ENCODE results near the gene HIKESHI.
"Not testable (repeated sequence)": the region's sequence is repeated elsewhere in the genome, so short reads cannot be mapped to it uniquely, and the experiment has no call there.

The HIKESHI gene

GRCh38 chr11:86302092-86302793 is at the start of gene HIKESHI:
Gene HIKESHI, plus strand, starts transcription at chr11:86302240. Its CDS starts 209 bp downstream, at chr11:86302449.
- peak; percentile 88 for DNase-seq

- DNase-seq = no peak
Observed at GRCh38 chr11:86255896-86256295, 46.1 kb upstream of the HIKESHI start.

- DNase-seq = no peak
Observed at GRCh38 chr11:86256608-86257007, 45.4 kb upstream of the HIKESHI start.

- no peak for DNase-seq
Observed at GRCh38 chr11:86257446-86257845, 44.6 kb upstream of the HIKESHI start.

GRCh38 chr11:86259730-86260129 is 42.3 kb upstream of the HIKESHI start:
- no peak for DNase-seq

- no peak for DNase-seq
Observed at GRCh38 chr11:86261328-86261727, 40.7 kb upstream of the HIKESHI start.

GRCh38 chr11:86262387-86262786 is 39.7 kb upstream of the HIKESHI start:
- no peak for DNase-seq

- DNase-seq = no peak
Observed at GRCh38 chr11:86264649-86265048, 37.4 kb upstream of the HIKESHI start.

GRCh38 chr11:86265194-86265593 is 36.8 kb upstream of the HIKESHI start:
- DNase-seq = no peak

GRCh38 chr11:86269645-86270044 is 32.4 kb upstream of the HIKESHI start:
- no peak for DNase-seq

GRCh38 chr11:86274503-86274902 is 27.5 kb upstream of the HIKESHI start:
- no peak for DNase-seq

- DNase-seq = no peak
Observed at GRCh38 chr11:86274999-86275398, 27.0 kb upstream of the HIKESHI start.

GRCh38 chr11:86275493-86276370 is 26.3 kb upstream of the HIKESHI start:
- DNase-seq = no peak

- DNase-seq = no peak
Observed at GRCh38 chr11:86277741-86278140, 24.3 kb upstream of the HIKESHI start.

- no peak for DNase-seq
Observed at GRCh38 chr11:86278226-86278625, 23.8 kb upstream of the HIKESHI start.

- no peak for DNase-seq
Observed at GRCh38 chr11:86279747-86280146, 22.3 kb upstream of the HIKESHI start.

- DNase-seq = no peak
Observed at GRCh38 chr11:86287468-86287796, 14.6 kb upstream of the HIKESHI start.

- no peak for DNase-seq
Observed at GRCh38 chr11:86288776-86289507, 13.1 kb upstream of the HIKESHI start.

- not testable (repeated sequence) for DNase-seq
Observed at GRCh38 chr11:86289508-86290280, 12.3 kb upstream of the HIKESHI start.

GRCh38 chr11:86291466-86292262 is 10.4 kb upstream of the HIKESHI start:
- DNase-seq = no peak

- DNase-seq = no peak
Observed at GRCh38 chr11:86292912-86293616, 9.0 kb upstream of the HIKESHI start.

Measured in NCI-H524 treated with DMSO at 0.1 percent for 48 hours (cell line).